AG04450 (cell line): ENCODE data around the gene GRB2. TPM values are rescaled to one million over a fixed set of nuclear protein-coding genes. Genes with fewer than 3 reads are reported as not detected.
"Not testable (repeated sequence)": the region's sequence is repeated elsewhere in the genome, so short reads cannot be mapped to it uniquely, and the experiment has no call there.

Experiments
- CTCF ChIA-PET: fragments of 300-600, 350-600 bp; formaldehyde crosslinking; extraction: SDS; loops from one replicate; lab custom pipeline; 2022; ENCODE audit warnings: antibody characterized with exemption, inconsistent platforms; lab: Charles Lee
- POLR2A ChIA-PET: fragments of 350-600 bp; formaldehyde crosslinking; extraction: SDS; loops from one replicate; lab custom pipeline; 2021; ENCODE audit warnings: antibody characterized with exemption, inconsistent platforms; lab: Yijun Ruan, JAX
- DNase-seq: peaks from one replicate; pipeline ENCODE4 v3.0.0-alpha.2; 2011; ENCODE audit warnings: low read depth, low spot score
- H3K27ac ChIP-seq: one replicate; pipeline ENCODE4 v1.5.1; 2012; ENCODE audit warnings: low read depth, low read length, control low read depth
- H3K27me3 ChIP-seq: one replicate; pipeline ENCODE4 v1.6.0; 2012; ENCODE audit warnings: low read length; ENCODE audit not compliant: control insufficient read depth, insufficient read depth
- H3K4me3 ChIP-seq: 2 replicates; pipeline ENCODE4 v1.5.1; 2011; ENCODE audit warnings: mild to moderate bottlenecking, low read depth, low read length, control low read depth
- H3K9me3 ChIP-seq: 2 replicates; pipeline ENCODE4 v1.5.1; 2012; ENCODE audit warnings: low read length; ENCODE audit not compliant: control insufficient read depth, insufficient read depth
- polyA plus RNA-seq: library from polyadenylated mRNA; depleted of rRNA; stranded (reverse); fragments of >200 nt; gene quantifications from 2 replicates; pipeline ENCODE4 v1.2.3, GENCODE V29; 2011
- TF ChIP-seq, protein P1 (sequence below): IDR thresholded peaks from 2 replicates; pipeline ENCODE4 v1.5.1; 2011; ENCODE audit warnings: low read depth, low read length, control low read depth, inconsistent platforms

Gene GRB2
- polyA plus RNA-seq, 1 experiment: 63.8 TPM

DNA sequence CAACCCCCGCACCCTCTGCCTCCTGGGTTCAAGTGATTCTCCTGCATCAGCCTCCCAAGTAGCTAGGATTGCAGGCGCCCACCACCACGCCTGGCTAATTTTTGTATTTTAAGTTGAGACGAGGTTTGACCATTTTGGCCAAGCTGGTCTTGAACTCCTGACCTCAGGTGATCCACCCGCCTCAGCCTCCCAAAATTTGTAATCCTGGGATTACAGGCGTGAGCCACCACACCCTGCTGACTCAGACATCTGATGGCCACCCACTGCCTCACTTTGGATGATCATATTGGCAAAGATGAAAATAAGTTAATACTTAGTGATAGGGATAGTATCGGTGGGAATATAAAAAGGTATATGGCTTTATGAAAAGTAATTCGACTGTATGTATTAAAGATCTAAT, 55.9 kb downstream of the GRB2 start:
- POLR2A ChIA-PET: no interaction called here
- CTCF ChIA-PET: interaction anchor here (2.3 kb wide), 1 partner anchor 27 kb away, joined by 7 read pairs; no protein-coding TSS in a partner anchor
- Histone ChIP-seq H3K9me3 (peaks cover 5% of the 10 kb centered on the region; the same call in 1 of the 2 replicates), H3K27ac (no peak overlapping the region), H3K27me3 (no peaks in the 10 kb centered on the region), H3K4me3 (no peak overlapping the region)
- TF ChIP-seq, protein P1, sequence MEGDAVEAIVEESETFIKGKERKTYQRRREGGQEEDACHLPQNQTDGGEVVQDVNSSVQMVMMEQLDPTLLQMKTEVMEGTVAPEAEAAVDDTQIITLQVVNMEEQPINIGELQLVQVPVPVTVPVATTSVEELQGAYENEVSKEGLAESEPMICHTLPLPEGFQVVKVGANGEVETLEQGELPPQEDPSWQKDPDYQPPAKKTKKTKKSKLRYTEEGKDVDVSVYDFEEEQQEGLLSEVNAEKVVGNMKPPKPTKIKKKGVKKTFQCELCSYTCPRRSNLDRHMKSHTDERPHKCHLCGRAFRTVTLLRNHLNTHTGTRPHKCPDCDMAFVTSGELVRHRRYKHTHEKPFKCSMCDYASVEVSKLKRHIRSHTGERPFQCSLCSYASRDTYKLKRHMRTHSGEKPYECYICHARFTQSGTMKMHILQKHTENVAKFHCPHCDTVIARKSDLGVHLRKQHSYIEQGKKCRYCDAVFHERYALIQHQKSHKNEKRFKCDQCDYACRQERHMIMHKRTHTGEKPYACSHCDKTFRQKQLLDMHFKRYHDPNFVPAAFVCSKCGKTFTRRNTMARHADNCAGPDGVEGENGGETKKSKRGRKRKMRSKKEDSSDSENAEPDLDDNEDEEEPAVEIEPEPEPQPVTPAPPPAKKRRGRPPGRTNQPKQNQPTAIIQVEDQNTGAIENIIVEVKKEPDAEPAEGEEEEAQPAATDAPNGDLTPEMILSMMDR: no peak
- no peak for DNase-seq

DNA sequence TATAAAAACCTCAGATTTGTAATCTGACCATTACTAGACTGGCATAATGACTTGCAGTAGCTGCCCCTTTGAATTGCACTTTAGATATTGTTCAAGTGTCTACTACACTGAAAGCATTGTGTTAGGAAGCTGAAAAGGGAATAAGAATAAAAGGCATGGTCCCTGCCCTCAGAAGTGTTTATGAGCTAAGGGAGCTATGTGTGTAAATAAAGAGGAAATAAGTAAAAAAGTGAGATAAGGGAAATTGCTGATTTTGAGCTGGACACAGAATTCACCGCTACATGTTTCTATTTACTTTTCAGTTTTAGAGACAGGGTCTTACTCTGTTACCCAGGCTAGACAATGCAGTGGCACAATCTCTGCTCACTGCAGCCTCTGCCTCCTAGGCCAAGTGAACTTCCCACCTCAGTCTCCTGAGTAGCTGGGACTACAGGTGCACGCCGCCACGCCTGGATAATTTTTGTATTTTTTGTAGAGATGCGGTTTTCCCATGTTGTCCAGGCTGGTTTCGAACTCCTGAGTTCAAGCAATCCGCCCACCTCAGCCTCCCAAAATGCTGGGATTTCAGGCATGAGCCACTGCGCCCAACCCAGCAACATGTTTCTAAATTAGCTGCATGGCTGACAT, 57.0 kb downstream of the GRB2 start:
- ChIA-PET CTCF (interaction anchor here (0.6 to 2.3 kb wide), 4 partner anchors 26 to 235 kb away, joined by 3 to 7 read pairs (median 3); no protein-coding TSS in a partner anchor), POLR2A (interaction anchor here (0.6 kb wide), 1 partner anchor 45 kb away, joined by 3 read pairs; no protein-coding TSS in a partner anchor)
- DNase-seq: no peak
- no peak overlapping the region for H3K27ac ChIP-seq
- TF ChIP-seq, protein P1: no peak
- no peaks in the 10 kb centered on the region for H3K9me3 ChIP-seq
- H3K27me3 ChIP-seq: no peaks in the 10 kb centered on the region
- H3K4me3 ChIP-seq: no peak overlapping the region

DNA sequence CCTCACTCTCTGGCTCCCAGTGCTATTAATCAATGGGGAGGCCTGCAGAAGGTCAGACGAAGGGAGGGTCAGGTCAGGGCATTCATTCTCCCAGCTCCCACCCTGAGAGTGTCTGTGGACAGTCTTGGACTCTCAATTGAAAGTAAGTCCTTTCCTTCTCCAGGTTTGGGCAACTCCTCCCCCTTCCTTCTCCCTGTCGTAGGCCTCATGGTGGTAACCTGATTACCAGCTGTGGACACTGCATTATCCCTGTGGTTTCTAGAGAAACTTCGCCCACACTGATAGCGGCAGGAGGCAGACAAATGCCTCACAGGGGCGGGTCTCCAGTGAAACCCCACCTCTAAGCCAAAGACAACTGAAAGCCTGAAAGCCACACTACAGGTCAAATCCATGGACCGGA, 58.6 kb downstream of the GRB2 start:
- Histone ChIP-seq H3K9me3 (no peaks in the 10 kb centered on the region), H3K27me3 (no peaks in the 10 kb centered on the region), H3K27ac (no peak overlapping the region), H3K4me3 (no peak overlapping the region)
- TF ChIP-seq, protein P1: no peak
- DNase-seq: no peak
- ChIA-PET POLR2A (interaction anchor here (0.5 kb wide), 1 partner anchor 44 kb away, joined by 3 read pairs; no protein-coding TSS in a partner anchor), CTCF (no interaction called here)

DNA sequence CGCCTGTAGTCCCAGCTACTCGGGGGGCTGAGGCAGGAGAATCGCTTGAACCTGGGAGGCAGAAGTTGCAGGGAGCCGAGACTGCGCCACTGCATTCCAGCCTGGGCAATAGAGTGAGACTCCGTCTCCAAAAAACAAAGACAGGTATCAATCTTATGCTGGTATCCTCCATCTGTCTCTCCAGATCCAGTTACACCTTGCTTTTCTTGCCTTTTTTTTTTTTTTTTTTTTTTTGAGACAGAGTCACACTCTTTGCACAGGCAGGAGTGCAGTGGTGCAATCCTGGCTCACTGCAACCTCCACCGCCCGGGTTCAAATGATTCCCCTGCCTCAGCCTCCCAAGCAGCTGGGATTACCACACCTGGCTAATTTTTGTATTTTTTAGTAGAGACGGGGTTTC, 59.1 kb downstream of the GRB2 start:
- POLR2A ChIA-PET, DNase-seq, H3K4me3 ChIP-seq, H3K27ac ChIP-seq, H3K9me3 ChIP-seq, H3K27me3 ChIP-seq: not testable (repeated sequence)
- CTCF ChIA-PET: interaction anchor here (2.7 kb wide), 1 partner anchor 24 kb away, joined by 20 read pairs; no protein-coding TSS in a partner anchor

DNA sequence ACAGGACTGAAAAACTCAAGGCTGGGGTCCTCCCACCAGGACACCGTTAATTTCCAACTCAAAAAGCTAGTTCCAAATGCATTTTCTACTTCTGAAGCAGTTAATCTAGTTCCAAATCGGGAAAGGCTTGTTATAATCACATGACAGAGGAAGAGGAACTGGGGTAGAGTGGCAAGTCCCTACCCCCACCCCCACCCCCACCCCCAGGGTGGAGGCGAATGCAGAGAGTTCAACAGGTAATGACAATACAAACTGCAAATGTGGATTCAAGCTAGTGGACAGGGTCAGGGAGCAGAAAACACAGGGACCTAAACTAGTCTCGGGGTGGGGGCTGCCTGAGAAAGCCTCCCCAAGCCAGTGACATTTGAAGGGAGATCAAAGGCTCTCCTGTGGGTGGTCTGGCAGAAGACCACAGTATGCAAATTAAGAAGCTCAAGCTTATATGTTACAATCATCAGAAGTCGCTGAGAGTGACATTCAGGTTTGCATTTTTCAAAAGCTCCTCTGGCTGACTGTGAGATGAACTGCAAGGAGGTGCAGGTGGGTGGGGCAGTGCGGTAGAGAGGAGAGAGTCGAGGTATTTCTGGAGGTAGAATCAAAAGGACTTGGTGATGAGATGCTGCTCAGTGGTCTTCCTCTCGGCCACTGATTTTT, 59.8 kb downstream of the GRB2 start:
- no peak overlapping the region for H3K4me3 ChIP-seq
- ChIA-PET CTCF (interaction anchor here (1.2 to 2.7 kb wide), 2 partner anchors 10 to 23 kb away, joined by 5 to 20 read pairs; no protein-coding TSS in a partner anchor), POLR2A (no interaction called here)
- no peaks in the 10 kb centered on the region for H3K27me3 ChIP-seq
- no peaks in the 10 kb centered on the region for H3K9me3 ChIP-seq
- TF ChIP-seq, protein P1: no peak
- no peak overlapping the region for H3K27ac ChIP-seq
- DNase-seq: no peak
